Measurements from ENCODE around the gene MYADML2.

DNA sequence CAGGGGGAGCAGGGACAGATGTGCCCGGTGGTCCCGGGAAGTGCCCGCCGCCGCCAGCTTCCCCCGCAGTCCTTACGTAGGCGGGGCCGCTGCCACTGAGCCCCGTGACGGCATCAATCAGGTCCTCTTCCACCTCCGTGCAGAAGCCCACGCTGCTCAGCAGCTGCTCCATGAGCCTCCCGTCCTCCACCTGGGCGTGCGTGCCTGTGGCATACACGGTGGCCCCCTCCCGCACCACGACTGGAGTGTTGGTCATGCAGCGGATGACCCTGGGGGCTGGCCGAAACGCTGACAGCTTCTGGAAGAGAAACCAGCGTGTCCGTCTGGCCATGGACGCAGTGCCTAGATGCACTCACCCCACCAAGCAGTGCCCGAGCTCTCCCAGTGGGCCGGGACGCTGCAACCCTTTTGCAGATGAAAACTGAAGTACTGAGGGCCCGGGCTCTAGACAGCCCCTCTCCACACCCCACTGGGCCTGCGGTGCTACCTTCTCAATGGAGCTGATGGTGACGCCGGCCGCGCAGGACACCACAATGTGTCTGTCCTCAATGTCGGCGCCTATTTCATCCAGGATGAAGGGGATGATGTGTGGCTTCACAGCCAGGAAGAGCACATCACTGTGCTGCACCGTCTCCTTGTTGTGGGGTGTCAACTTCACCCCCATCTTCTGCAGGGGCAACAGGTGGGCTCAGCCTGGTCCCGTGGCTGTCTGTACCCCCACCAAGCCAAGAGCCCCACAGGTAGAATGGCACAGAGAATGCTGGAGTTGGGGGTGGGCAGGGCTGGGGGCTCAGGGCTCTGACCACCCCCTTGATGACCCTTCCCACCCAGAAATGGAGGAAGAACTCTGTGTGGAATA is 12.0 kb downstream of the MYADML2 start:
- TF ChIP-seq TAF1 (IDR thresholded peaks at IDR 0.05; ENCODE audit: borderline replicate concordance, insufficient read depth, low read length) (no peak), POLR2AphosphoS5 (IDR thresholded peaks at IDR 0.05; ENCODE audit: low read depth, low read length) (no peak), SIN3A (IDR thresholded peaks at IDR 0.05; ENCODE audit: borderline replicate concordance, insufficient read depth, low read length) (no peak)
- TF ChIP-seq, protein P1, sequence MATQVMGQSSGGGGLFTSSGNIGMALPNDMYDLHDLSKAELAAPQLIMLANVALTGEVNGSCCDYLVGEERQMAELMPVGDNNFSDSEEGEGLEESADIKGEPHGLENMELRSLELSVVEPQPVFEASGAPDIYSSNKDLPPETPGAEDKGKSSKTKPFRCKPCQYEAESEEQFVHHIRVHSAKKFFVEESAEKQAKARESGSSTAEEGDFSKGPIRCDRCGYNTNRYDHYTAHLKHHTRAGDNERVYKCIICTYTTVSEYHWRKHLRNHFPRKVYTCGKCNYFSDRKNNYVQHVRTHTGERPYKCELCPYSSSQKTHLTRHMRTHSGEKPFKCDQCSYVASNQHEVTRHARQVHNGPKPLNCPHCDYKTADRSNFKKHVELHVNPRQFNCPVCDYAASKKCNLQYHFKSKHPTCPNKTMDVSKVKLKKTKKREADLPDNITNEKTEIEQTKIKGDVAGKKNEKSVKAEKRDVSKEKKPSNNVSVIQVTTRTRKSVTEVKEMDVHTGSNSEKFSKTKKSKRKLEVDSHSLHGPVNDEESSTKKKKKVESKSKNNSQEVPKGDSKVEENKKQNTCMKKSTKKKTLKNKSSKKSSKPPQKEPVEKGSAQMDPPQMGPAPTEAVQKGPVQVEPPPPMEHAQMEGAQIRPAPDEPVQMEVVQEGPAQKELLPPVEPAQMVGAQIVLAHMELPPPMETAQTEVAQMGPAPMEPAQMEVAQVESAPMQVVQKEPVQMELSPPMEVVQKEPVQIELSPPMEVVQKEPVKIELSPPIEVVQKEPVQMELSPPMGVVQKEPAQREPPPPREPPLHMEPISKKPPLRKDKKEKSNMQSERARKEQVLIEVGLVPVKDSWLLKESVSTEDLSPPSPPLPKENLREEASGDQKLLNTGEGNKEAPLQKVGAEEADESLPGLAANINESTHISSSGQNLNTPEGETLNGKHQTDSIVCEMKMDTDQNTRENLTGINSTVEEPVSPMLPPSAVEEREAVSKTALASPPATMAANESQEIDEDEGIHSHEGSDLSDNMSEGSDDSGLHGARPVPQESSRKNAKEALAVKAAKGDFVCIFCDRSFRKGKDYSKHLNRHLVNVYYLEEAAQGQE (IDR thresholded peaks at IDR 0.05; ENCODE audit: insufficient read depth in 1 of 2, low read depth in 2 of 2, low read length in 2 of 2): no peak

Measured in PFSK-1 (cell line).